Endothelial cell of umbilical vein (primary cell): Measurements from ENCODE around the gene PTCH1. TPM values are rescaled to one million over a fixed set of nuclear protein-coding genes. Genes with fewer than 3 reads are reported as not detected.

Source experiments
- BruUV-seq: library from RNA; stranded (reverse); fragments of 400-500 nt; replicated peaks from 2 replicates; lab custom pipeline; 2021; lab: Mats Ljungman, UMichigan
- CTCF ChIA-PET: fragments of 300-600, 350-600 bp; sonication (Branson Sonifier 250); formaldehyde crosslinking; loops from one replicate; lab custom pipeline; 2021; ENCODE audit warnings: antibody characterized with exemption, inconsistent platforms; lab: Charles Lee
- POLR2A ChIA-PET: fragments of 300-600, 350-600 bp; sonication (Branson Sonifier 250); formaldehyde crosslinking; loops from one replicate; lab custom pipeline; 2021; ENCODE audit warnings: antibody characterized with exemption, inconsistent platforms; lab: Charles Lee
- DNase-seq: peaks from one replicate; pipeline ENCODE4 v3.0.0-alpha.2; 2011; ENCODE audit warnings: low read depth, low spot score
- FAIRE-seq: peaks from 2 replicates; lab custom pipeline; 2011; peaks lifted over from hg19 to GRCh38; lab: Jason Lieb, UNC
- H2AFZ ChIP-seq: 2 replicates; pipeline ENCODE4 v1.6.0; 2012; ENCODE audit warnings: low read depth, low read length, control low read depth, inconsistent platforms
- H3K27ac ChIP-seq: 2 replicates; pipeline ENCODE4 v1.5.1; 2011; ENCODE audit warnings: low read depth, mild to moderate bottlenecking, control low read depth, low read length, moderate library complexity; ENCODE audit not compliant: insufficient read depth
- H3K27me3 ChIP-seq, 2 experiments: 2 replicates each; pipeline versions ENCODE4 v1.6.0 to v1.6.1; 2011; ENCODE audit warnings: low read length in 2 of 2, mixed read lengths in 1 of 2; ENCODE audit not compliant: control insufficient read depth in 2 of 2, insufficient read depth in 2 of 2
- H3K36me3 ChIP-seq, 2 experiments: 2 replicates in 1 of 2; 3 replicates in 1 of 2; pipeline ENCODE4 v1.5.1; 2011; ENCODE audit warnings: low read length in 2 of 2, mild to moderate bottlenecking in 1 of 2, moderate library complexity in 1 of 2; ENCODE audit not compliant: control insufficient read depth in 2 of 2, insufficient read depth in 2 of 2; ENCODE audit errors: extremely low read depth in 1 of 2
- H3K4me1 ChIP-seq: 3 replicates; pipeline ENCODE4 v1.5.1; 2011; ENCODE audit warnings: mild to moderate bottlenecking, low read length; ENCODE audit not compliant: control insufficient read depth, insufficient read depth; ENCODE audit errors: extremely low read depth
- H3K4me2 ChIP-seq: 2 replicates; pipeline ENCODE4 v1.6.1; 2011; ENCODE audit warnings: low read length, control low read depth, mixed read lengths; ENCODE audit not compliant: insufficient read depth
- H3K4me3 ChIP-seq, 3 experiments: fragments of 200-600 bp in 1 of 3; sonication (generic), shearing (Covaris generic) in 1 of 3; replicated peaks in 1 of 3; 2 replicates each; pipeline ENCODE4 v1.5.1; 2011 to 2016; ENCODE audit warnings: control low read depth in 3 of 3, low read length in 3 of 3, mild to moderate bottlenecking in 2 of 3, inconsistent platforms in 1 of 3, low read depth in 1 of 3, moderate library complexity in 1 of 3; ENCODE audit not compliant: insufficient read depth in 1 of 3
- H3K79me2 ChIP-seq: 2 replicates; pipeline ENCODE4 v1.6.0; 2012; ENCODE audit warnings: low read length, inconsistent platforms; ENCODE audit not compliant: control insufficient read depth, insufficient read depth
- H3K9ac ChIP-seq: replicated peaks from 2 replicates; pipeline ENCODE3; 2011; ENCODE audit warnings: low read length, control low read depth; ENCODE audit not compliant: insufficient read depth; ENCODE audit errors: extremely low read depth
- H3K9me1 ChIP-seq: replicated peaks from 3 replicates; pipeline ENCODE4 v1.6.0; 2011; ENCODE audit warnings: mild to moderate bottlenecking, low read length; ENCODE audit not compliant: control insufficient read depth, insufficient read depth; ENCODE audit errors: extremely low read depth
- H3K9me3 ChIP-seq: replicated peaks from 2 replicates; pipeline ENCODE4 v1.5.1; 2012; ENCODE audit warnings: low read length, inconsistent platforms; ENCODE audit not compliant: control insufficient read depth, insufficient read depth
- H4K20me1 ChIP-seq: replicated peaks from 2 replicates; pipeline ENCODE3; 2011; ENCODE audit warnings: mild to moderate bottlenecking, low read length; ENCODE audit not compliant: control insufficient read depth, insufficient read depth; ENCODE audit errors: extremely low read depth
- CTCF ChIP-seq, 2 donors: IDR thresholded peaks; 1 replicate in 1 of 2; 2 replicates in 1 of 2; pipeline ENCODE4 v1.5.1; 2011; ENCODE audit warnings: low read length in 2 of 2, mild to moderate bottlenecking in 2 of 2, moderate library complexity in 2 of 2, control low read depth in 1 of 2, inconsistent platforms in 1 of 2, low read depth in 1 of 2; ENCODE audit not compliant: insufficient read depth in 1 of 2; ENCODE audit errors: extremely low read depth in 1 of 2
- EZH2 ChIP-seq: IDR thresholded peaks from 2 replicates; pipeline ENCODE4 v1.6.1; 2012; ENCODE audit warnings: borderline replicate concordance, low read depth, mild to moderate bottlenecking, moderate library complexity, low read length, inconsistent platforms; ENCODE audit not compliant: severe bottlenecking
- FOS ChIP-seq: IDR thresholded peaks from 2 replicates; pipeline ENCODE4 v1.6.1; 2011; ENCODE audit warnings: mild to moderate bottlenecking, low read length, moderate library complexity, borderline replicate concordance; ENCODE audit not compliant: insufficient read depth
- POLR2A ChIP-seq: IDR thresholded peaks from 2 replicates; pipeline ENCODE4 v1.6.1; 2012; ENCODE audit warnings: low read depth, mild to moderate bottlenecking, control low read depth, low read length
- dilution Hi-C: fragments of 300-500 bp; cut with MboI; formaldehyde crosslinking; loops from one replicate; pipeline ENCODE4 v1.15.0; 2019; ENCODE audit warnings: low sequenced_read_pairs; ENCODE audit not compliant: extremely low pct_ligation_motif_present
- intact Hi-C: fragments of 100-400 bp; cut with micrococcal nuclease; formaldehyde crosslinking; loops from one replicate; pipeline ENCODE4 v1.10.0; 2022
- polyA plus RNA-seq, 4 experiments: library from polyadenylated mRNA; depleted of rRNA in 3 of 4; stranded (reverse) in 3 of 4; unstranded in 1 of 4; fragments of >200 nt; gene quantifications; 2 replicates each; pipeline versions ENCODE4 v1.2.1 to v1.2.3, GENCODE V29; 2011 to 2012; ENCODE audit warnings: missing spikeins in 1 of 4
- total RNA-seq: library from RNA; stranded (reverse); gene quantifications from 2 replicates; pipeline ENCODE4 v1.2.3, GENCODE V29; 2021

The PTCH1 gene
- total and polyA plus RNA-seq, 2 donors (not counting 3 experiments of a cell fraction or from before 2014, with no cell fraction given): 3.9 to 12.1 TPM

DNA sequence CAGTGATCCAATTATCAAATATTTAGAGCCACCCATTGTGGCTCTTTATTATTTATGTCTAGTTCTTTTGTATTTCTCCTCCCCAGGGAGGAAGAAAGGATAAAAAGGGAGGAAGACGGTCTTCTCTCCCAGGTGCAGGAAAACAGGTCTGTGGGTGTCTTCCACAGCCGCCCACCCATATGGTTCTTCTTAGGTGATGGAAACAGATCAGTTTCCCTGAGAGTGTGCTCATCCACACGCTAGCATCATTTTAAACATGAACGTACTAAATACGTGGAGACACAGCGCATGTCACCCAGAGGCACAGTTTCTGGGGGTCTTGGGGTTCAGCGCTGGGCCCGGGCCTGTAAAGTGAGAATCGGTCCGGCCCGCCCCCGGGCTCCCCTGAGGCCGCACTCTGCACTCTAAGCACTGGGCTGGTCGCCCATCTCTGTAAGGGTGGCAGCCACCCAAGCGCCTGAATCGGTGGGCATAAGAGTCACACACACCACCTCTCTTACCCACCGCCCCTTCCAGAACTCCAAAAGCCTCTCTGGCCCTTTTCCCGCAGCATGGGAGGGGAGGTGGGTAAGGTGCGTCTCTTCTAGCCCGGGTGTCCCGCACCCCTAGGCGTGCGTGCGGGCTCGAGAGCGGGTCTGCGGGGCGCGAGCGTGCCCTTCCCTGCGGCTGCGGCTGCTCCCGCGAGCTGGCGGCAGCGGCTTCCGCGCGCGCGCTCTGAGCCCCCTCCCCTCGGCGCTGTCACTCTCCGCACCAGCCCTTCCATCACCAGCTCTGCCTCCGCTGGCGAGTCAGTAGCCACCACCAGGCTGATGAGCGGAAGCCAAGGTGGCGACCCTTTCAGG lies 1.3 kb downstream of the PTCH1 start:
- CTCF ChIA-PET: no interaction called here
- Histone ChIP-seq H4K20me1 (no peaks in the 10 kb centered on the region), H3K9me1 (no peaks in the 10 kb centered on the region), H2AFZ (peak overlapping the region; percentile 95), H3K27ac (no peak overlapping the region), H3K4me1 (peaks cover 29% of the 10 kb centered on the region), H3K4me2 (peak overlapping the region; percentile 69), H3K9me3 (no peaks in the 10 kb centered on the region), H3K4me3 (peak overlapping the region in 2 of 3 experiments; percentile 46 to 50), H3K36me3 (no peaks in the 10 kb centered on the region), H3K9ac (no peak overlapping the region), H3K79me2 (no peaks in the 10 kb centered on the region), H3K27me3 (peaks cover 4 to 5% of the 10 kb centered on the region in 2 experiments)
- dilution Hi-C loops (no loop called here), intact Hi-C loops (no loop called here)
- no peak for TF ChIP-seq FOS
- no peak for TF ChIP-seq POLR2A
- peak; percentile 20 for TF ChIP-seq EZH2
- no peak for TF ChIP-seq CTCF (IDR thresholded peaks at IDR 0.05; ENCODE audit: extremely low read depth in 1 of 2, insufficient read depth in 1 of 2, low read depth in 1 of 2, low read length in 2 of 2)
- BruUV-seq: no TSS peak
- peak; percentile 17 for DNase-seq
- POLR2A ChIA-PET: no interaction called here
- FAIRE-seq: no peak
